Esophagus muscularis mucosa (tissue), 4 donors: Measurements from ENCODE around the gene HCAR2.

Source experiments
- EP300 ChIP-seq: sonication (generic); formaldehyde crosslinking; IDR thresholded peaks from one replicate; pipeline ENCODE4 v1.6.1; 2017; ENCODE audit warnings: antibody characterized with exemption
- POLR2AphosphoS5 ChIP-seq, 2 donors: sonication (generic); formaldehyde crosslinking; IDR thresholded peaks; one replicate each; pipeline ENCODE4 v1.6.1; 2017; ENCODE audit warnings: antibody characterized with exemption in 2 of 2
- TF ChIP-seq, protein P1 (sequence below), 3 experiments: fragments of 200-600 bp in 2 of 3; fragments of 450-650 bp in 1 of 3; sonication (generic) in 2 of 3; IDR thresholded peaks; one replicate each; pipeline ENCODE4 v1.5.1; 2017 to 2019; ENCODE audit warnings: antibody characterized with exemption in 3 of 3, mild to moderate bottlenecking in 2 of 3, moderate library complexity in 1 of 3

DNA sequence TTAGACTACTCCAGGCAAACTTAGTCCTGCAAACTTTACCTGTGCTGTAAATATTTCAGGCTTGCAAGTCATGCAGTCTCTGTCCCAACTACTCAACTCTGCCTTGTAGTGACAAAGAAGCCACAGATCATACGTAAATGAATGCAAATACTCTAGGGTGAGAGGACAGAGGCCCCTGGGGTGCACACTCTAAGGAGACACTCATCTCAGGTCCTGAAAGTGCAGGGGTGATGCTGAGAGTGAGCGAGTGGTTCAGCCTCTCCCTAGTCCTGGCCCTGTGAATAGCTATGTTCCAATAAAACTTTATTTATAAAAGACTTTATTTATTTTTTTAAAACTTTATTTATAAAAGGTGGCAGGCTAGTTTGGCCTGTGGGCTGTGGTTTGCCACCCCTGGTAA lies 34.9 kb downstream of the HCAR2 start:
- TF ChIP-seq, protein P1, sequence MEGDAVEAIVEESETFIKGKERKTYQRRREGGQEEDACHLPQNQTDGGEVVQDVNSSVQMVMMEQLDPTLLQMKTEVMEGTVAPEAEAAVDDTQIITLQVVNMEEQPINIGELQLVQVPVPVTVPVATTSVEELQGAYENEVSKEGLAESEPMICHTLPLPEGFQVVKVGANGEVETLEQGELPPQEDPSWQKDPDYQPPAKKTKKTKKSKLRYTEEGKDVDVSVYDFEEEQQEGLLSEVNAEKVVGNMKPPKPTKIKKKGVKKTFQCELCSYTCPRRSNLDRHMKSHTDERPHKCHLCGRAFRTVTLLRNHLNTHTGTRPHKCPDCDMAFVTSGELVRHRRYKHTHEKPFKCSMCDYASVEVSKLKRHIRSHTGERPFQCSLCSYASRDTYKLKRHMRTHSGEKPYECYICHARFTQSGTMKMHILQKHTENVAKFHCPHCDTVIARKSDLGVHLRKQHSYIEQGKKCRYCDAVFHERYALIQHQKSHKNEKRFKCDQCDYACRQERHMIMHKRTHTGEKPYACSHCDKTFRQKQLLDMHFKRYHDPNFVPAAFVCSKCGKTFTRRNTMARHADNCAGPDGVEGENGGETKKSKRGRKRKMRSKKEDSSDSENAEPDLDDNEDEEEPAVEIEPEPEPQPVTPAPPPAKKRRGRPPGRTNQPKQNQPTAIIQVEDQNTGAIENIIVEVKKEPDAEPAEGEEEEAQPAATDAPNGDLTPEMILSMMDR (IDR thresholded peaks at IDR 0.05) = no peak
- TF ChIP-seq POLR2AphosphoS5 (IDR thresholded peaks at IDR 0.05) (no peak), EP300 (no peak)
